Large intestine (tissue), 3 donors: Measurements from ENCODE around the gene SUV39H2. TPM values are rescaled to one million over a fixed set of nuclear protein-coding genes. Genes with fewer than 3 reads are reported as not detected.
A peak's percentile ranks its signal among the peaks of the same experiment; 100 is the strongest.

Experiments used
- DNase-seq, 2 donors: peaks; one replicate each; pipeline versions ENCODE4 v3.0.0 to v3.0.0-alpha.2; 2013
- H3K27ac ChIP-seq: one replicate; pipeline ENCODE4 v1.5.1; 2013; ENCODE audit warnings: low read length
- H3K27me3 ChIP-seq: 2 replicates; pipeline ENCODE4 v1.6.1; 2013; ENCODE audit warnings: low read length; ENCODE audit not compliant: control insufficient read depth, insufficient read depth
- H3K36me3 ChIP-seq: 2 replicates; pipeline ENCODE4 v1.6.1; 2013; ENCODE audit warnings: low read length; ENCODE audit not compliant: control insufficient read depth, insufficient read depth
- H3K4me1 ChIP-seq: one replicate; pipeline ENCODE4 v1.6.1; 2013; ENCODE audit warnings: low read length; ENCODE audit not compliant: control insufficient read depth, insufficient read depth
- H3K4me3 ChIP-seq: one replicate; pipeline ENCODE4 v1.5.1; 2013; ENCODE audit warnings: low read length
- H3K9me3 ChIP-seq: one replicate; pipeline ENCODE4 v1.6.1; 2013; ENCODE audit warnings: mild to moderate bottlenecking, low read depth, low read length, moderate library complexity; ENCODE audit not compliant: control insufficient read depth
- WGBS: methylation state at CpG from one replicate; pipeline ENCODE4 v1.1.5; 2013; ENCODE audit warnings: low lambda C conversion rate; ENCODE audit not compliant: insufficient coverage; 5-methylcytosine and 5-hydroxymethylcytosine counted together
- polyA plus RNA-seq: library from polyadenylated mRNA; unstranded; fragments of 120-200 nt; gene quantifications from one replicate; pipeline ENCODE4 v1.2.1, GENCODE V29; 2013

Gene SUV39H2
- polyA plus RNA-seq, 1 donor = 10.9 TPM

DNA sequence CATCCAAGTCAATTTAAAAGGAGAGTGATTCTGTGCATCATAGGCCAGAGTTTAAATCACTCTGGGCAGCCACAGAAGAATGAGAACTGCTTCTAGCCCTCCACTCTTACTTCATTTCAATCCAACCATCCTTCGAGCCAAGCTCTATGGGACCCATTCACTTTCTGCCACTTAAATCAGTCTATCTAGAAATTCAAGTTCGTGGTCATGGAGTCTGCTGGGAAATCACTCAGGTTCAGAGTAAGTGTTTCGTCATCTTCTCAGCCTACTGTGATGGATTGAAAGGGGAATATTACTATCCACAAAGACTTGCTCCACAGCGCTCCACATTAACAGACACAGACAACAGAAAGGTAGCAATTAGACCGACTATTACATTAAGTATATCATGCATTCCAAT is 70.6 kb downstream of the SUV39H2 start:
- no peak for DNase-seq
- 80% methylated on average over 1 of the region's 5 CpGs for WGBS
- Histone ChIP-seq H3K4me3 (no peak overlapping the region), H3K36me3 (peaks cover 40% of the 10 kb centered on the region), H3K9me3 (no peaks in the 10 kb centered on the region), H3K27me3 (no peaks in the 10 kb centered on the region), H3K4me1 (peaks cover 3% of the 10 kb centered on the region), H3K27ac (no peak overlapping the region)

DNA sequence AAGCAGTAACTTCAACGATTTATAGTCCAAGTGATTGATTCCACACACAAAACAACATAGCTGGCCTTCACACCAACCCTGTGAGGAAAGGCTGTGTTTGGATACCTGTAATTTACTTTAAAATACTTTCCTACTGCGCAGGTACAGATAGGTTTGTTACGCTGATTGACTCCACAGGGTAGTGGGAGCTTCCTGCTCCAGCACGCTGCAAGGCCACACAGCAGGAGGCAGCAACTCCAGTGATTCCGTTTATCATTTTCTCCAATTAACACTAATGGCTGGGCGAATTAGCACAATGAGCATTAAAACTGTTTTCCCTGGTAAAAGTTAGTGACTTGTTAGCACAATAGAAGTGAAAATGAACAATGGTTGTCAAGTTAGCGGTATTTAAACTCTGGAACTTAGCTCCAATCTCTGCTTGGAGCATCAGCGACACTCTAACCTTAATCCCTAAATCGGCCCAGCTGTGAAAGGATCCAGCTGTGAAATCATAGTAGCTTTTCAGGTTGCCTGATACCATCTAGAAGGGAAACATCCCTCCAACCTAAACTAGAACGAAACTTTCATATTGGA is 74.3 kb downstream of the SUV39H2 start:
- peak overlapping the region; percentile 73 for H3K4me3 ChIP-seq
- H3K4me1 ChIP-seq = peaks cover 3% of the 10 kb centered on the region
- H3K9me3 ChIP-seq = no peaks in the 10 kb centered on the region
- H3K36me3 ChIP-seq = peaks cover 11% of the 10 kb centered on the region
- 0% methylated on average over 2 of the region's 10 CpGs for WGBS
- H3K27me3 ChIP-seq = no peaks in the 10 kb centered on the region
- peak overlapping the region; percentile 76 for H3K27ac ChIP-seq
- DNase-seq = no peak

DNA sequence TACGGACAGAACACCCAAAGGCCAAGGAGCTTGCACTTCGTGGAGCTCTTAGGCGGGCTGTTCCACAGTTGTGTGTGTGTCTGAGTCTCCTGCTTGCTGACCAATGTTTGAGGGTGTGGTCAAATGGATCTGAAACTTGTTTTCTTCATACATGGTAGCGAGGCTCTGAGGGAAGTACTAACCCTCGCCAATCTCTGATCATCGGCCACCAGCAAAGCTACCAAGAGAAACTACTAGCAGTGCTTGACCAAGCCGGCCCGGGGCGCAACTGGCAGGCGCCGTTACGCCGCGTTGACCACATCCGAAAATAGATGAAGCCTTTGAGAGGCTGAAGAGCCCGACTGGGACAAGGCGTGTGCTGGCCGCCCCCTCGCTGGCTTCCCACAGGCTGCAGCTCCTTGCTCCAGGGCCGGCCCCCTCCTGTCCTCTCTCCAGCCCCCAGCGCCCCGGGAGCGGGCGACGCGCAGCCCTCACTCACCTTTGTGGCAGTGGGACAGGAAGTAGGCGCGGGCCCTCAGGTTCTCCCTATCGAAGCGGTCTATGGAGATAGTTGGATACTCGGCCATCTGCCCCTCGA is 74.8 kb downstream of the SUV39H2 start:
- Histone ChIP-seq H3K36me3 (peaks cover 5% of the 10 kb centered on the region), H3K27ac (peak overlapping the region; percentile 76), H3K27me3 (no peaks in the 10 kb centered on the region), H3K4me1 (peaks cover 3% of the 10 kb centered on the region), H3K9me3 (no peaks in the 10 kb centered on the region), H3K4me3 (peak overlapping the region; percentile 73)
- WGBS = no CpG with 5 or more reads among the region's 32 CpGs
- peak in 1 of 2 donors; percentile 68 for DNase-seq

Other genes starting within 250 kb of the SUV39H2 start
- 44.0 TPM for gene FAM107B, start 104.0 kb upstream of the SUV39H2 start, polyA plus RNA-seq
- 3.2 TPM for gene CDNF, start 40.8 kb upstream of the SUV39H2 start, polyA plus RNA-seq
- 14.9 TPM for gene HSPA14, start 40.6 kb upstream of the SUV39H2 start, polyA plus RNA-seq
- gene MSANTD7, start 40.6 kb upstream of the SUV39H2 start, polyA plus RNA-seq = 13.9 TPM
- gene DCLRE1C, start 75.2 kb downstream of the SUV39H2 start, polyA plus RNA-seq = 11.3 TPM
- 0.33 TPM for gene MEIG1, start 80.5 kb downstream of the SUV39H2 start, polyA plus RNA-seq
- not detected for gene OLAH, start 165.1 kb downstream of the SUV39H2 start, polyA plus RNA-seq
- gene ACBD7, start 209.9 kb downstream of the SUV39H2 start, polyA plus RNA-seq = 2.2 TPM
- 30.2 TPM for gene RPP38, start 218.5 kb downstream of the SUV39H2 start, polyA plus RNA-seq